ENCODE measurements around the gene ALOX5. TPM values are rescaled to one million over a fixed set of nuclear protein-coding genes. Genes with fewer than 3 reads are reported as not detected.
"Not testable (repeated sequence)": the region's sequence is repeated elsewhere in the genome, so short reads cannot be mapped to it uniquely, and the experiment has no call there.

Gene ALOX5
- total RNA-seq, 1 donor from 2014 or later: 22.8 TPM

DNA sequence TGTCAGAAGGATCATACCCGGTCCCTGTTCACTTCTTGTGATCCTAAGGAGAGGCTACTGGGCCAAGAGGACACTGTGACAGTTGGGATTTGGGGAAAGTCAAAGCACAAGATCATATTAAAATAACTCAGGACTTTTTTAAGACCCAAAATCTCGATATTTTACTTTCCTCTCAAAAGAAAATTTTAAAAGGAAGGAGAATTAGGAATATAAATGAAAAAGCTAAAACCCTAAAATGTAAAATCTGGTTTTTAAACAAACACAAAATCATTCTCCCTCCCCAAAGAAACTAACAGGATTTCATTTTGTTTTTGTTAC is 36.4 kb downstream of the ALOX5 start:
- intact Hi-C loops (cut with DNase I): no loop called here
- Histone ChIP-seq H3K9me3 (no peaks in the 10 kb centered on the region), H3K4me3 (no peak overlapping the region), H3K27me3 (no peaks in the 10 kb centered on the region), H3K27ac (no peak overlapping the region), H3K36me3 (no peaks in the 10 kb centered on the region), H3K4me1 (no peaks in the 10 kb centered on the region)
- TF ChIP-seq, protein P1, sequence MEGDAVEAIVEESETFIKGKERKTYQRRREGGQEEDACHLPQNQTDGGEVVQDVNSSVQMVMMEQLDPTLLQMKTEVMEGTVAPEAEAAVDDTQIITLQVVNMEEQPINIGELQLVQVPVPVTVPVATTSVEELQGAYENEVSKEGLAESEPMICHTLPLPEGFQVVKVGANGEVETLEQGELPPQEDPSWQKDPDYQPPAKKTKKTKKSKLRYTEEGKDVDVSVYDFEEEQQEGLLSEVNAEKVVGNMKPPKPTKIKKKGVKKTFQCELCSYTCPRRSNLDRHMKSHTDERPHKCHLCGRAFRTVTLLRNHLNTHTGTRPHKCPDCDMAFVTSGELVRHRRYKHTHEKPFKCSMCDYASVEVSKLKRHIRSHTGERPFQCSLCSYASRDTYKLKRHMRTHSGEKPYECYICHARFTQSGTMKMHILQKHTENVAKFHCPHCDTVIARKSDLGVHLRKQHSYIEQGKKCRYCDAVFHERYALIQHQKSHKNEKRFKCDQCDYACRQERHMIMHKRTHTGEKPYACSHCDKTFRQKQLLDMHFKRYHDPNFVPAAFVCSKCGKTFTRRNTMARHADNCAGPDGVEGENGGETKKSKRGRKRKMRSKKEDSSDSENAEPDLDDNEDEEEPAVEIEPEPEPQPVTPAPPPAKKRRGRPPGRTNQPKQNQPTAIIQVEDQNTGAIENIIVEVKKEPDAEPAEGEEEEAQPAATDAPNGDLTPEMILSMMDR (IDR thresholded peaks at IDR 0.05): no peak
- no peak for DNase-seq (ENCODE audit: extremely low spot score in 2 of 2)

DNA sequence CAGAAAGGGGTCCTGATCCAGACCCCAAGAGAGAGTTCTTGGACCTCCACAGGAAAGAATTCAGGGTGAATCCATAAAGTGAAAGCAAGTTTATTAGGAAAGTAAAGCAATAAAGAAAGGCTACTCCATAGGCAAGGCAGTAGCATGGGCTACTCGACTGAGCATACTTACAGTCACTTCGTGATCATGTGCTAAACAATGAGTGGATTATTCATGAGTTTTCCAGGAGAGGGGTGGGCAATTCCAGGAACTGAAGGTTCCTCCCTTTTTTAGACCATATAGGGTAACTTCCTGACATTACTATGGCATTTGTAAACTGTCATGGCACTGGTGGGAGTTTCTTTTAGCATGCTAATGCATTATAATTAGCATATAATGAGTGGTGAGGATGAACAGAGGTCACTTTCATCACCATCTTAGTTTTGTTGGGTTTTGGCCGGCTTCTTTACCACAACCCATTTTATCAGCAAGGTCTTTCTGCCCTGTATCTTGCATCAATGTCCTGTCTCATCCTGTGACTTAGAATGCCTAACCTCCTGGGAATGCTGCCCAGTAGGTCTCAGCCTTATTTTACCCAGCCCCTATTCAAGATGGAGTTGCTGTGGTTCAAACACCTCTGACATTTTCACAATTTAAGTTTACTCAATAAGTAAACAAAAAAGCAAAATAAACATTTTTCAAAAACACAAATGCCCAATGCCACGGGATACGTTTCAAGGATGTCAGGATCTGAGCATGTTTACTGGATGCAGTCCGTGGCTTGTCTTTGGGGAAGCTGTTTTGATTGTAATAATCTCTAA is 37.0 kb downstream of the ALOX5 start:
- intact Hi-C loops (cut with DNase I): no loop called here

DNA sequence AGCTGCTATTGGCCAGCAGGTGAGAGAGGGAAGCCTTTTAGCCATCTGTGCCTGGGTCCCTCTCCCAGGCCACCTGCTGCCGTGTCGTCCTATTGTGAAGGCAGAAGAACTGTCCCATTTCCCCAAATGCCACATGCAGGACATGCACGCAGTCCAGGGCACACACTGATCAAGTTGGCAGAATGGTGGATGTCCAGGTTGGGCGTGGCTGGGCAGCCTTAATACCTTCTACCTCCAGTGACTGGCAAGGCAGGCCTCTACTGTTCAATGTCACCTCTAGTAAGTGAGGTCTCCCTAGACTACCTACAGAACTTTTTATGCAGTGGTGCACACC is 37.6 kb downstream of the ALOX5 start:
- no peaks in the 10 kb centered on the region for H3K9me3 ChIP-seq
- TF ChIP-seq POLR2AphosphoS5 (IDR thresholded peaks at IDR 0.05; ENCODE audit: insufficient read depth in 1 of 2, low read depth in 1 of 2) (no peak), POLR2A (IDR thresholded peaks at IDR 0.05) (no peak)
- TF ChIP-seq, protein P1 (IDR thresholded peaks at IDR 0.05): no peak
- H3K4me3 ChIP-seq: no peak overlapping the region
- intact Hi-C loops (cut with DNase I): no loop called here
- H3K36me3 ChIP-seq: no peaks in the 10 kb centered on the region
- H3K4me1 ChIP-seq: no peaks in the 10 kb centered on the region
- no peak for DNase-seq (ENCODE audit: extremely low spot score in 2 of 2)
- H3K27ac ChIP-seq: no peak overlapping the region
- H3K27me3 ChIP-seq: no peaks in the 10 kb centered on the region

More for the DNA sequence above, 37.0 kb downstream of the ALOX5 start:
- DNase-seq (ENCODE audit: extremely low spot score in 2 of 2): no peak
- Histone ChIP-seq H3K4me3 (no peak overlapping the region), H3K27ac (no peak overlapping the region), H3K9me3 (no peaks in the 10 kb centered on the region), H3K36me3 (no peaks in the 10 kb centered on the region), H3K27me3 (no peaks in the 10 kb centered on the region), H3K4me1 (no peaks in the 10 kb centered on the region)
- TF ChIP-seq, protein P1 (IDR thresholded peaks at IDR 0.05): no peak
- TF ChIP-seq POLR2A (IDR thresholded peaks at IDR 0.05) (no peak), POLR2AphosphoS5 (IDR thresholded peaks at IDR 0.05; ENCODE audit: insufficient read depth in 1 of 2, low read depth in 1 of 2) (no peak)

- not testable (repeated sequence) for H3K36me3 ChIP-seq; DNase-seq (ENCODE audit: extremely low spot score in 2 of 2)
Measured at GRCh38 chr10:45415062-45415461, 41.0 kb downstream of the ALOX5 start.

DNA sequence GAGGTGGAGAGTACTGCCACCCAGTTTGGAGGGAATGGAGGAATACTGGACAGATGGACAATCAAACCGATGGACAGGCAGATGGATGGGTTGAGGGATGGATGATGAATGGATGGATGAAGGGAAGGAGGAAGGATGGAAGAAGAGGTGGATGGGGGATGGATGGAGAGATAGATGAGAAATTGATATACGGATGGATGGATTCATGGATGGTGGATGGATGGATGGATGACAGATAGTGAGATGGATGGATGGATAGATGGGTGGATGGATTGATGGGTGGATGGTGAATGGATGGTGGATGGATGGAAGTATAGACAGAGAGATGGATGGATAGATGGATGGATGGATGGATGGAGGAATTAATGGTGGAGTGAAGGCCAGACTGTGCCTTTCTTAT is 42.6 kb downstream of the ALOX5 start:
- DNase-seq (ENCODE audit: extremely low spot score in 2 of 2): no peak
- Histone ChIP-seq H3K36me3 (no peaks in the 10 kb centered on the region), H3K27ac (no peak overlapping the region), H3K9me3 (no peaks in the 10 kb centered on the region), H3K4me3 (no peak overlapping the region), H3K4me1 (peaks cover 36% of the 10 kb centered on the region), H3K27me3 (no peaks in the 10 kb centered on the region)
- intact Hi-C loops (cut with DNase I): no loop called here
- no peak for TF ChIP-seq POLR2A (IDR thresholded peaks at IDR 0.05)

More at GRCh38 chr10:45415062-45415461, 41.0 kb downstream of the ALOX5 start:
- H3K27ac ChIP-seq; H3K27me3 ChIP-seq; H3K9me3 ChIP-seq; intact Hi-C loops (cut with DNase I); H3K4me3 ChIP-seq: not testable (repeated sequence)
- peaks cover 21% of the 10 kb centered on the region for H3K4me1 ChIP-seq

- intact Hi-C loops (cut with DNase I): no loop called here
- Histone ChIP-seq H3K27ac (peak overlapping the region; percentile 86), H3K4me3 (no peak overlapping the region), H3K36me3 (no peaks in the 10 kb centered on the region), H3K27me3 (no peaks in the 10 kb centered on the region), H3K4me1 (peaks cover 40% of the 10 kb centered on the region), H3K9me3 (no peaks in the 10 kb centered on the region)
- TF ChIP-seq POLR2A (IDR thresholded peaks at IDR 0.05): no peak
- TF ChIP-seq, protein P1 (IDR thresholded peaks at IDR 0.05): no peak
- no peak for TF ChIP-seq POLR2AphosphoS5 (IDR thresholded peaks at IDR 0.05; ENCODE audit: insufficient read depth in 1 of 2, low read depth in 1 of 2)
- peak in 1 of 2 donors; percentile 82 for DNase-seq (ENCODE audit: extremely low spot score in 2 of 2)
Measured at GRCh38 chr10:45417746-45418145, 43.7 kb downstream of the ALOX5 start.
